GM12872 (cell line): ENCODE data around the gene COL10A1.

Experiments used
- TF ChIP-seq, protein P1 (sequence below): IDR thresholded peaks from 3 replicates; pipeline ENCODE4 v1.5.1; 2011; ENCODE audit warnings: low read depth, mild to moderate bottlenecking, low read length, moderate library complexity; ENCODE audit not compliant: insufficient read depth

Gene COL10A1

GRCh38 chr6:116126032-116126431, at the start of gene COL10A1:
TSS of gene COL10A1 (minus strand) at chr6:116126132. CDS start at chr6:116125492, 640 bp downstream.
- TF ChIP-seq, protein P1, sequence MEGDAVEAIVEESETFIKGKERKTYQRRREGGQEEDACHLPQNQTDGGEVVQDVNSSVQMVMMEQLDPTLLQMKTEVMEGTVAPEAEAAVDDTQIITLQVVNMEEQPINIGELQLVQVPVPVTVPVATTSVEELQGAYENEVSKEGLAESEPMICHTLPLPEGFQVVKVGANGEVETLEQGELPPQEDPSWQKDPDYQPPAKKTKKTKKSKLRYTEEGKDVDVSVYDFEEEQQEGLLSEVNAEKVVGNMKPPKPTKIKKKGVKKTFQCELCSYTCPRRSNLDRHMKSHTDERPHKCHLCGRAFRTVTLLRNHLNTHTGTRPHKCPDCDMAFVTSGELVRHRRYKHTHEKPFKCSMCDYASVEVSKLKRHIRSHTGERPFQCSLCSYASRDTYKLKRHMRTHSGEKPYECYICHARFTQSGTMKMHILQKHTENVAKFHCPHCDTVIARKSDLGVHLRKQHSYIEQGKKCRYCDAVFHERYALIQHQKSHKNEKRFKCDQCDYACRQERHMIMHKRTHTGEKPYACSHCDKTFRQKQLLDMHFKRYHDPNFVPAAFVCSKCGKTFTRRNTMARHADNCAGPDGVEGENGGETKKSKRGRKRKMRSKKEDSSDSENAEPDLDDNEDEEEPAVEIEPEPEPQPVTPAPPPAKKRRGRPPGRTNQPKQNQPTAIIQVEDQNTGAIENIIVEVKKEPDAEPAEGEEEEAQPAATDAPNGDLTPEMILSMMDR, result no peak

DNA sequence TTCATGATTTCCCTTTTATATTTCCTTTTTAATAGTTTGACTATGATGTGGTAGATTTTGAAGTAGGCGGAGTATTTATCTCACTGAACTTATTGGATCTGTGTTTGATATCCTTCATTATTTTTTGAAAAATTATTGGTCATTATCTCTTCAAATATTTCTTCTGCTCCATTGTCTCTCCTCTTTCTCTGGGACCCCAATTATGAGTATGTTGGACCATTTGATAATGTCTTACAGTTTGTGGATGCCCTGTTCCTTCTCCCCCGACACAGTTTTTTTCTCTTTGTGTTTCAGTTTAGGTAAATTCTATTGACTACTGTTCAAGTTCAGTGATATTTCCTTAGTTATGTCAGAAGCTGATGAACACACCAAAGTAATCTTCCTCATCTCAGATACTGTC, 49.4 kb upstream of the COL10A1 start:
- TF ChIP-seq, protein P1, result no peak

DNA sequence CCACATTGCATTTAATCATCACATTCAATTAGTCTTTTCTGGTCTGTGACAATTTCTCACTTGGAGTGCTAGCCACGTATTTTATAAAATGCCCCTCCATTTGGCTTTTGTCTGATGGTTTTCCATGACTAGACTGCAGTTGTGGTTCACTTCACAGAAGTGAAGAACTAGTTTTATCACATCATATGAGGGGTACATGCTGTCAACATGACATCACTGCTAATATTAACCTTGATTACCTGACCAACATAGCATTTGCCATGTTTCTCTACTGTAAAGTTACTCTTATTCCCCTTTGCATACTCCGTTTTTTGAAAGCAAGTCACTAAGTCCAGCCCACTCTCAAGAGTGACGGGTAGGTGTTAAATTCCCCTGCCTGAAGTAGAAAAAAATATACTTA, 48.0 kb upstream of the COL10A1 start:
- TF ChIP-seq, protein P1, result no peak

GRCh38 chr6:116170358-116171057, 44.6 kb upstream of the COL10A1 start:
- TF ChIP-seq, protein P1, result no peak

DNA sequence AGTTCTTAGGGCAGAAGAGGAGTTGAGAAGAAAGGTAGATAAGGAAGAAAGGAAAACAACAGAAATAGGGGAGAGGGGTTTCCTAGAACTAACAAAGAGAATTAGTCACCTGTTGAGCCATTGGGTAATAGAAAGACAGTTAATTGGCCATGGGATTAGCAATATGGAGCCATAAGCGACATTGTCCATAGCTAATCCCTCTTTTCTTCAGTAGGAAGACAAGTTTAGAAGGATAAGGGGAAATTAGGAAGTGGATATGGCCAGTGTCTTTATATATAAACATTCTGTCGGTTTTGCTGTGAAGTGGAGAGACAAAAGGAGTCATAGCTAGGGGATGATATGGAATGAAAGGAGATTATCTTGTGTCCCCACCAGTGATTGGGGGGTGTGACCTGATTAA, 43.9 kb upstream of the COL10A1 start:
- TF ChIP-seq, protein P1, result no peak

- TF ChIP-seq, protein P1, result no peak
These were observed 42.2 kb upstream of the COL10A1 start for GRCh38 chr6:116168148-116168547.

GRCh38 chr6:116166369-116166768, 40.4 kb upstream of the COL10A1 start:
- TF ChIP-seq, protein P1, result no peak
